Right lobe of liver (tissue), 6 donors: ENCODE results near the gene CAMTA1. TPM values are rescaled to one million over a fixed set of nuclear protein-coding genes. Genes with fewer than 3 reads are reported as not detected.

Experiments used
- ATAC-seq, 4 donors: fragments of 200-7000 bp; cut with Tn5 transposase; one replicate each; pipeline ENCODE4 v1.9.1; 2020; ENCODE audit warnings: mild to moderate bottlenecking in 4 of 4, moderate library complexity in 4 of 4
- DNase-seq, 3 donors: peaks; one replicate each; pipeline ENCODE4 v3.0.0-alpha.2; 2020
- H3K27ac ChIP-seq, 3 donors: fragments of 200-600 bp; one replicate each; pipeline ENCODE4 v1.8.0; 2022
- H3K27me3 ChIP-seq, 2 donors: fragments of 200-600 bp; one replicate each; pipeline ENCODE4 v1.8.0; 2022
- H3K36me3 ChIP-seq, 4 donors: fragments of 200-600 bp; sonication (generic) in 1 of 4; one replicate each; pipeline versions ENCODE4 v1.5.1 to v1.8.0; 2017 to 2022; ENCODE audit warnings: control low read depth in 1 of 4
- H3K4me1 ChIP-seq, 4 donors: fragments of 200-600 bp; sonication (generic) in 1 of 4; one replicate each; pipeline versions ENCODE4 v1.5.1 to v1.8.0; 2017 to 2022; ENCODE audit warnings: control low read depth in 1 of 4
- H3K4me3 ChIP-seq, 3 donors: fragments of 200-600 bp; one replicate each; pipeline ENCODE4 v1.8.0; 2022
- H3K9me3 ChIP-seq, 4 donors: fragments of 200-600 bp; sonication (generic) in 1 of 4; one replicate each; pipeline versions ENCODE4 v1.5.1 to v1.8.0; 2017 to 2022; ENCODE audit warnings: control low read depth in 1 of 4
- CTCF ChIP-seq, 4 donors: fragments of 200-600 bp in 3 of 4; fragments of 450-650 bp in 1 of 4; IDR thresholded peaks; one replicate each; pipeline versions ENCODE4 v1.5.1 to v1.8.0; 2016 to 2022; ENCODE audit warnings: antibody characterized with exemption in 4 of 4, mild to moderate bottlenecking in 2 of 4
- POLR2A ChIP-seq: fragments of 450-650 bp; IDR thresholded peaks from one replicate; pipeline ENCODE4 v1.6.1; 2017; ENCODE audit warnings: antibody characterized with exemption, mild to moderate bottlenecking
- WGBS: methylation state at CpG from one replicate; pipeline ENCODE4 v1.1.6; 2018; ENCODE audit warnings: low coverage, low lambda C conversion rate; ENCODE audit not compliant: insufficient coverage; ENCODE audit errors: missing lambda C conversion rate; 5-methylcytosine and 5-hydroxymethylcytosine counted together
- intact Hi-C, 2 donors: fragments of 100-400 bp; cut with DNase I; formaldehyde crosslinking; loops; one replicate each; pipeline versions ENCODE4 v1.11.2 to v1.14.1; 2022
- total RNA-seq, 6 experiments: library from RNA; depleted of rRNA in 2 of 6; stranded (reverse); fragments of >200 nt in 2 of 6; fragmentation: NEBNext Ultra II Directional in 3 of 6; extraction: Animal tissue kit (Norgen Biotek cat#: 25700) in 3 of 6; gene quantifications; one replicate each; pipeline versions ENCODE4 v1.1.0 to v1.2.4, GENCODE V29; 2016 to 2023
- donor health status: DM: no; HTN: yes; CAD: no.
- donor health status: DM: no; HTN: no; CAD: no.
- donor health status: DM: no; HTN: no; CAD: no.
- donor health status: DM: no; HTN: yes; CAD: no.
- donor health status: DM: no; HTN: yes; CAD: no.

Gene CAMTA1
- total RNA-seq, 6 experiments from 2014 or later, result 32.3 to 49.4 (median 37.2) TPM

GRCh38 chr1:7289694-7290093 lies 504.4 kb downstream of the CAMTA1 start:
- no peaks in the 10 kb centered on the region for H3K9me3 ChIP-seq
- H3K4me1 ChIP-seq, result no peaks in the 10 kb centered on the region
- H3K4me3 ChIP-seq, result no peak overlapping the region
- DNase-seq, result no peak
- no peak overlapping the region for H3K27ac ChIP-seq
- intact Hi-C loops, result no loop called here
- H3K27me3 ChIP-seq, result no peaks in the 10 kb centered on the region
- 88% methylated on average over 1 of the region's 2 CpGs for WGBS
- no peaks in the 10 kb centered on the region for H3K36me3 ChIP-seq
- no peak for ATAC-seq
- no peak for TF ChIP-seq POLR2A
- no peak for TF ChIP-seq CTCF (IDR thresholded peaks at IDR 0.05)

- Histone ChIP-seq H3K36me3 (no peaks in the 10 kb centered on the region), H3K4me1 (no peaks in the 10 kb centered on the region), H3K4me3 (no peak overlapping the region), H3K9me3 (no peaks in the 10 kb centered on the region), H3K27me3 (no peaks in the 10 kb centered on the region), H3K27ac (no peak overlapping the region)
- no peak for DNase-seq
- WGBS, result 69% methylated on average over 5 of the region's 14 CpGs
- intact Hi-C loops, result no loop called here
- ATAC-seq, result no peak
- TF ChIP-seq CTCF (IDR thresholded peaks at IDR 0.05), result no peak
- TF ChIP-seq POLR2A, result no peak
Measured at GRCh38 chr1:7290971-7291970, 506.0 kb downstream of the CAMTA1 start.

- intact Hi-C loops, result no loop called here
- Histone ChIP-seq H3K27ac (no peak overlapping the region), H3K4me1 (no peaks in the 10 kb centered on the region), H3K4me3 (no peak overlapping the region), H3K9me3 (no peaks in the 10 kb centered on the region), H3K36me3 (no peaks in the 10 kb centered on the region), H3K27me3 (no peaks in the 10 kb centered on the region)
- no peak for ATAC-seq
- DNase-seq, result no peak
- WGBS, result 76% methylated on average over 9 of the region's 10 CpGs
- TF ChIP-seq CTCF (IDR thresholded peaks at IDR 0.05) (no peak), POLR2A (no peak)
Measured at GRCh38 chr1:7292036-7292681, 506.9 kb downstream of the CAMTA1 start.

GRCh38 chr1:7292714-7293419 lies 507.6 kb downstream of the CAMTA1 start:
- no peak for DNase-seq
- Histone ChIP-seq H3K27ac (no peak overlapping the region), H3K9me3 (no peaks in the 10 kb centered on the region), H3K4me3 (no peak overlapping the region), H3K4me1 (no peaks in the 10 kb centered on the region), H3K27me3 (no peaks in the 10 kb centered on the region), H3K36me3 (no peaks in the 10 kb centered on the region)
- ATAC-seq, result no peak
- 64% methylated on average over 13 of the region's 17 CpGs for WGBS
- intact Hi-C loops, result no loop called here
- no peak for TF ChIP-seq CTCF (IDR thresholded peaks at IDR 0.05)
